ENCODE data around the gene DEK. TPM values are rescaled to one million over a fixed set of nuclear protein-coding genes. Genes with fewer than 3 reads are reported as not detected.
"Not testable (repeated sequence)": the region's sequence is repeated elsewhere in the genome, so short reads cannot be mapped to it uniquely, and the experiment has no call there.

DEK gene
- total RNA-seq, 1 donor, result 156 TPM

DNA sequence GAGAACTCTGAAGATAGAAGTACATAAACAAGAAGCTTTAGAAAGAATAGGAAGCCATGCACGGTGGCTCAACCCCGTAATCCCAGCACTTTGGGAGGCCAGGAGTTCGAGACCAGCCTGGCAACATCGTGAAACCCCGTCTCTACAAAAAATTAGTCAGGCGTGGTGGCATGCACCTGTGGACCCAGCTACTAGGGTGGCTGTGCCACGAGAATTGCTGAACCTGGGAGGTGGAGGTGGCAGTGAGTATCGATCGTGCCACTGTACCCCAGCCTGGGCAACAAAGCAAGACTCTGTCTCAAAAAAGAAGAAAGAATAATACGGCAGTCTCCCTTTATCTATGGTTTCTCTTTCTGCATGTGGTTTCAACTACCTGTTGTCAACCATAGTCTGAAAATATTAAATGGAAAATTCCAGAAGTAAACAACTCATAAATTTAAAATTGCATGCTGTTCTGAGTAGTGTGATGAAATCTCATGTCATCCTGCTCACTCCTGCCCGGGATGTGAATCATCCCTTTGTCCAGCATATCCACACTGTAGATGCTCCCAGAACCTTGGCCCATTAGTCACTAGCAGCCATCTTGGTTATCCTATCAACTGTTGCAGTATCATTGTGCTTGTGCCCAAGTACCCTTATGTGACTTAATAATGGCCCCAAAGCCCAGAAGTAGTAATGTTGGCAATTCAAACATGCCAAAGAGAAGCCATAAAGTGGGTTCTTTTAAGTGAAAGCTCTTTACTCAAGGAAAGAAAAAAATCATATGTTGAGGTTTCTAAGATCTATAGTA is 22.1 kb downstream of the DEK start:
- DNase-seq (ENCODE audit: low read depth), result peak; percentile 93
- TF ChIP-seq, protein P1, sequence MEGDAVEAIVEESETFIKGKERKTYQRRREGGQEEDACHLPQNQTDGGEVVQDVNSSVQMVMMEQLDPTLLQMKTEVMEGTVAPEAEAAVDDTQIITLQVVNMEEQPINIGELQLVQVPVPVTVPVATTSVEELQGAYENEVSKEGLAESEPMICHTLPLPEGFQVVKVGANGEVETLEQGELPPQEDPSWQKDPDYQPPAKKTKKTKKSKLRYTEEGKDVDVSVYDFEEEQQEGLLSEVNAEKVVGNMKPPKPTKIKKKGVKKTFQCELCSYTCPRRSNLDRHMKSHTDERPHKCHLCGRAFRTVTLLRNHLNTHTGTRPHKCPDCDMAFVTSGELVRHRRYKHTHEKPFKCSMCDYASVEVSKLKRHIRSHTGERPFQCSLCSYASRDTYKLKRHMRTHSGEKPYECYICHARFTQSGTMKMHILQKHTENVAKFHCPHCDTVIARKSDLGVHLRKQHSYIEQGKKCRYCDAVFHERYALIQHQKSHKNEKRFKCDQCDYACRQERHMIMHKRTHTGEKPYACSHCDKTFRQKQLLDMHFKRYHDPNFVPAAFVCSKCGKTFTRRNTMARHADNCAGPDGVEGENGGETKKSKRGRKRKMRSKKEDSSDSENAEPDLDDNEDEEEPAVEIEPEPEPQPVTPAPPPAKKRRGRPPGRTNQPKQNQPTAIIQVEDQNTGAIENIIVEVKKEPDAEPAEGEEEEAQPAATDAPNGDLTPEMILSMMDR (IDR thresholded peaks at IDR 0.05; ENCODE audit: insufficient read depth, low read length), result no peak
- H3K4me3 ChIP-seq (ENCODE audit: low read depth, low read length), result no peak overlapping the region

DNA sequence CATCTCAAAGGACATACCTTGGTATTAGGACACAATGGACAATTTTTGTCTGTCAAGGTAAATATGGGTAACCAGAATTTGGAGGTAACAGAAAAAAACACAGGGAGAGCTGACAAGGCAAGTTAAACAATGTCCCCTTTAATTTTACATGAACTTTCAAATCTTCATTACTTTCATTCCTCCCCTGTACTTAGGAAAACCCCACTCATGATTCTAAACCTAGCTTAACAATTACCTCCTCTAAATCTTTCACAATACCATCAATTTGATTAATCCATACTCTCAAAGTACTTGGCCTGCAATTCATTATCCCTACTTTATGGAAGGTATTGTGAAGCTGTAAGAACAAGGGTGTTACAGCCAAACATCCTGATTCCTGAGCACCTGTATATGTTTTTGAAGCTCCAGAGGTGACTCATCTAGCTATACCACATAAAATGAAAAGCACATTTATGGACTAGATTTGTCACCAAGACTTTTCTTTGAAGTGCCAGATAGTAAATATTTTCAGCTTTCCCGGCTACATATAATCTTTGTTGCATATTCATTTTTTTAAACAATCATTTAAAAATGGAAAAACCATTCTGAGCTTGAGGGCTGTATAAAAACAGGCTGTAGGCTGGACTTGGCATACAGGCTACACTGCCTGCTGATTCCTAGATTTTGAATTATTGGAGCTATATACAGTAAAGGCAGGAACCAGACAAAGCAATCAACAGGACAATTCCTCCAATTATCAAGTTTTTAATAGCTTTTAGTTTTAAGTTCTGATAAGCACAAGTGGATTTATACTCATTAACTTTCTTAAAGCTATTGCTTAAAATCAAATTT is 22.9 kb downstream of the DEK start:
- DNase-seq (ENCODE audit: low read depth), result peak; percentile 22
- TF ChIP-seq, protein P1 (IDR thresholded peaks at IDR 0.05; ENCODE audit: insufficient read depth, low read length), result no peak
- H3K4me3 ChIP-seq (ENCODE audit: low read depth, low read length), result no peak overlapping the region

GRCh38 chr6:18240230-18240629 is 24.1 kb downstream of the DEK start:
- TF ChIP-seq, protein P1 (IDR thresholded peaks at IDR 0.05; ENCODE audit: insufficient read depth, low read length), result no peak
- no peak for DNase-seq (ENCODE audit: low read depth)
- no peak overlapping the region for H3K4me3 ChIP-seq (ENCODE audit: low read depth, low read length)

- H3K4me3 ChIP-seq (ENCODE audit: low read depth, low read length), result no peak overlapping the region
- TF ChIP-seq, protein P1 (IDR thresholded peaks at IDR 0.05; ENCODE audit: insufficient read depth, low read length), result no peak
- DNase-seq (ENCODE audit: low read depth), result no peak
These were observed 27.2 kb downstream of the DEK start for GRCh38 chr6:18237167-18237566.

GRCh38 chr6:18235524-18235923 is 28.8 kb downstream of the DEK start:
- H3K4me3 ChIP-seq (ENCODE audit: low read depth, low read length), result no peak overlapping the region
- TF ChIP-seq, protein P1 (IDR thresholded peaks at IDR 0.05; ENCODE audit: insufficient read depth, low read length), result no peak
- no peak for DNase-seq (ENCODE audit: low read depth)

- TF ChIP-seq, protein P1 (IDR thresholded peaks at IDR 0.05; ENCODE audit: insufficient read depth, low read length), result no peak
- no peak overlapping the region for H3K4me3 ChIP-seq (ENCODE audit: low read depth, low read length)
- no peak for DNase-seq (ENCODE audit: low read depth)
These were observed 29.8 kb downstream of the DEK start for GRCh38 chr6:18234564-18234963.

DNA sequence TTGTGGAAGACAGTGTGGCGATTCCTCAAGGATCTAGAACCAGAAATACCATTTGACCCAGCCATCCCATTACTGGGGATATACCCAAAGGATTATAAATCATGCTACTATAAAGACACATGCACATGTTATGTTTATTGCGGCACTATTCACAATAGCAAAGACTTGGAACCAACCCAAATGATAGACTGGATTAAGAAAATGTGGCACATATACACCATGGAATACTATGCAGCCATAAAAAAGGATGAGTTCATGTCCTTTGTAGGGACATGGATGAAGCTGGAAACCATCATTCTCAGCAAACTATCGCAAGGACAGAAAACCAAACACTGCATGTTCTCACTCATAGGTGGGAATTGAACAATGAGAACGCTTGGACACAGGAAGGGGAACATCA is 30.6 kb downstream of the DEK start:
- not testable (repeated sequence) for H3K4me3 ChIP-seq (ENCODE audit: low read depth, low read length); DNase-seq (ENCODE audit: low read depth)

DNA sequence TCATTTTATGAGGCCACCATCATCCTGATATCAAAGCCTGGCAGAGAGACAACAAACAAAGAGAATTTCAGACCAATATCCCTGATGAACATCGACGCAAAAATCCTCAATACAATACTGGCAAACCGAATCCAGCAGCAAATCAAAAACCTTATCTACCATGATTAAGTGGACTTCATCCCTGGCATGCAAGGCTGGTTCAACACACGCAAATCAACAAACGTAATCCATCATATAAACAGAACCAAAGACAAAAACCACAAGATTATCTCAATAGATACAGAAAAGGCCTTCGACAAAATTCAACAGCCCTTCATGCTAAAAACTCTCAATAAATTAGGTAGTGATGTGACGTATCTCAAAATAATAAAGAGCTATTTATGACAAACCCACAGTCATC is 32.5 kb downstream of the DEK start:
- DNase-seq (ENCODE audit: low read depth); H3K4me3 ChIP-seq (ENCODE audit: low read depth, low read length): not testable (repeated sequence)

DNA sequence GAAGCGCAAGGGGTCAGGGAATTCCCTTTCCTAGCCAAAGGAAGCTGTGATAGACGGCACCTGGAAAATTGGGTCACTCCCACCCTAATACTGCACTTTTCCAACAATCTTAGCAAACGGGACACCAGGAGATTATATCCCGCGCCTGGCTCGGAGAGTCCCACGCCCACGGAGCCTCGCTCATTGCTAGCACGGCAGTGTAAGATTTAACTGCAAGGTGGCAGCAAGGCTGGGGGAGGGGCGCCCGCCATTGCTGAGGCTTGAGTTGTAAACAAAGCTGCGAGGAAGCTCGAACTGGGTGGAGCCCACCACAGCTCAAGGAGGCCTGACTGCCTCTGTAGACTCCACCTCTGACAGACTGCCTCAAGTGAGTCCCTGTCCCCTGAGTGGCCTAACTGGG is 35.7 kb downstream of the DEK start:
- H3K4me3 ChIP-seq (ENCODE audit: low read depth, low read length); DNase-seq (ENCODE audit: low read depth): not testable (repeated sequence)

GRCh38 chr6:18227166-18227565 is 37.2 kb downstream of the DEK start:
- DNase-seq (ENCODE audit: low read depth); H3K4me3 ChIP-seq (ENCODE audit: low read depth, low read length): not testable (repeated sequence)

Data from fibroblast of the aortic adventitia (primary cell).